GM12875 (cell line): Measurements from ENCODE around the gene CLEC4G.

Experiments used
- H3K4me3 ChIP-seq: one replicate; pipeline ENCODE4 v1.5.1; 2011; ENCODE audit warnings: low read depth, low read length, control low read depth
- CTCF ChIP-seq: IDR thresholded peaks from 2 replicates; pipeline ENCODE4 v1.5.1; 2011; ENCODE audit warnings: low read depth, mild to moderate bottlenecking, control low read depth, inconsistent platforms, low read length, moderate library complexity, borderline replicate concordance; ENCODE audit not compliant: insufficient read depth

CLEC4G gene

GRCh38 chr19:7703332-7703731 lies 28.6 kb downstream of the CLEC4G start:
- H3K4me3 ChIP-seq = no peak overlapping the region
- no peak for TF ChIP-seq CTCF

GRCh38 chr19:7701654-7702457 lies 30.1 kb downstream of the CLEC4G start, which contains the start of gene FCER2:
TSS of gene FCER2 (minus strand) at chr19:7702131. CDS start at chr19:7699760, 2,371 bp downstream.
- H3K4me3 ChIP-seq = peak within 1 kb of the TSS; percentile 73
- TF ChIP-seq CTCF = 0 out of 2 replicates have a peak, but pooled peaks have one; percentile 3

GRCh38 chr19:7701049-7701653 lies 30.8 kb downstream of the CLEC4G start:
- H3K4me3 ChIP-seq = peak overlapping the region; percentile 73
- no peak for TF ChIP-seq CTCF

- H3K4me3 ChIP-seq = peak overlapping the region; percentile 73
- TF ChIP-seq CTCF = no peak
These were observed 32.2 kb downstream of the CLEC4G start for GRCh38 chr19:7699417-7700401.

GRCh38 chr19:7699003-7699402 lies 32.9 kb downstream of the CLEC4G start:
- peak overlapping the region; percentile 73 for H3K4me3 ChIP-seq
- no peak for TF ChIP-seq CTCF

GRCh38 chr19:7698583-7698982 lies 33.3 kb downstream of the CLEC4G start:
- peak overlapping the region; percentile 73 for H3K4me3 ChIP-seq
- no peak for TF ChIP-seq CTCF
